GM18520 (cell line): Measurements from ENCODE around the gene TMEM192.
"Not testable (repeated sequence)": the region's sequence is repeated elsewhere in the genome, so short reads cannot be mapped to it uniquely, and the experiment has no call there.

ENCODE experiments used
- ATAC-seq: cut with Tn5 transposase; IDR thresholded peaks from one replicate; pipeline ENCODE4 v1.9.1; 2021; ENCODE audit not compliant: unreplicated experiment

The TMEM192 gene

DNA sequence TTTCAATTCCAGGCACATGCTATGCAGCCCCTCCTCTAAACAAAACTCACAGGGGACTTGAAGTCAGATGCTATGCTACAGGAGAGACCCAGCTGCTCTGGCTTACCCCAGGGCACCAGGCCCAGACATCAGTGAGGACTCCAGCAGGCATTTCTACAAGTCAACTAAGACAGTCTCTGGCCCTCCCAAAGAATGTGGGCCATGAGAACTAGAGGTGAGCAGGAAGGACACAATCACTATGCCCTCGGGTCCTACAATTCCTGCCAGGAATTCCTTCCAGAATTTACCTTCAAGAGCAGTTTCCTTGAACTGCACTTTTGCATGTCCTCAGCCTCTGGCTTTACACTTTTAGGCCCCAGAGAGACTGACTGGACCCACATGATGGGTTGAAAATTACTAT, 17.4 kb downstream of the TMEM192 start:
- ATAC-seq = no peak

DNA sequence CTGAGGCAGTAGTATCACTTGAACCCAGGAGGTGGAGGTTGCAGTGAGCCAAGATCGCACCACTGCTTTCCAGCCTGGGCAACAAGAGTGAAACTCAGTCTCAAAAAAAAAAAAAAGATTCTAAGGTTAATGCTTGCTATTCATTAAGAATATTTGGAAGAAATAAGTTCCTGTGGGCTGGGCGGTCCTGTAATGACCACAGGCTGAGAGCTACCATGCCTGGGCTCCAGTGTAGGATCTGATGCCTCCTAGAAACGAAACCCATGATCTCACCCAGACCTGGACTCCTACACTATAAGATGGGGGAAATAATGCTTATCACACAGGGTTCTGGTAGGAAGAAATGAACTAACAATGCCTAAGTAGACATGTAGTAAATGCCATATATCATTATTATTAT, 17.8 kb downstream of the TMEM192 start:
- ATAC-seq = no peak

DNA sequence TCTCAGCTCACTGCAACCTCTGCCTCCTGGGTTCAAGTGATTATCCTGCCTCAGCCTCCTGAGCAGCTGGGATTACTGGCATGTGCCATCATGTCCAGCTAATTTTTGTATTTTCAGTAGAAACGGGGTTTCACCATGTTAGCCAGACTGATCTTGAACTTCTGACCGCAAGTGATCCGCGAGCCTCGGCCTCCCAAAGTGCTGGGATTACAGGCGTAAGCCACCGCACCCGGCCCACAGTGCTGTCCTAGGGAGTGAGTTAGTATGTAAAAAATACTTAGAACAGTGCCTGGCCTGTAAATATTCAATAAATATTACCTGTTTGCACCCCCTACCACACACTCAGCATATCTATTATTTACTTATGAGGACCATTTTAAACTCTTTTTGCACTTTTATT, 20.5 kb downstream of the TMEM192 start:
- not testable (repeated sequence) for ATAC-seq

DNA sequence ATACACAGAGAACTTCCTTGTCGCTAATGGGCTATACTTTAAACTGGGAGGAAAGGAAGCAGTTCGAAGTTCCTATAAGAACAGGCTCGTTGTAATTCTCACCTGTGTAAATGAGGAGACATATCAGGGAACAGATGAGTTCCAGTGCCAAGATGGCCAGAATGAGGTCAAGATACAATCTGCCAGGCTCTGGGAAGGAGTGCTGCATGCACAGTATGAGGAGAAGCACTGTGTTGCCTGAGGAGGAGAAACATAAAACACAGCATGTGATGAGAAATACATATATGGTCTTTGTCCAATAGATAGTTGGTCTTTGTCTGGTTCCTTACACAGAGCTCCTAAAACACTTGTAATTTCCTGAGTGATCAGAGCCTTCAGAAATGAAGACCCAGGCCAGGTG, 24.3 kb downstream of the TMEM192 start:
- ATAC-seq = no peak

DNA sequence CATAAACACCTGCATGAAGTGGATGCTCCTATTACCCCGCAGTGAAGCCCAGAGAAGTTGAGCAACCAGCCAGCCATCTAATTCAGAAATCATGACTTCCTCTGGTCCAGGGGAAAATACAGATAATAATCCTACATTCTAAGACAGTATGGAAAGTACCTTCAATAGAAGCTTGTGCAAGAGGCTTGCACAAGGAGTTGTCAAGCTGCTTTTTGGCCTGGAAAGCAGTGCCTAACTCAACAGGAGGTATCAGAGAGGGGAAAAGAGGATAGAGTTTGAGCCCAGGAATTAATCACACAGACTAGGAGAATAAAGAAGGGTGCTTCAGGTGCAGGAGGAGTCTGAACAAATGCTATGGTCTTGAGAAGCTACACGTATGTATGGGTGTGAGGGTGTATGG, 26.7 kb downstream of the TMEM192 start:
- ATAC-seq = no peak

DNA sequence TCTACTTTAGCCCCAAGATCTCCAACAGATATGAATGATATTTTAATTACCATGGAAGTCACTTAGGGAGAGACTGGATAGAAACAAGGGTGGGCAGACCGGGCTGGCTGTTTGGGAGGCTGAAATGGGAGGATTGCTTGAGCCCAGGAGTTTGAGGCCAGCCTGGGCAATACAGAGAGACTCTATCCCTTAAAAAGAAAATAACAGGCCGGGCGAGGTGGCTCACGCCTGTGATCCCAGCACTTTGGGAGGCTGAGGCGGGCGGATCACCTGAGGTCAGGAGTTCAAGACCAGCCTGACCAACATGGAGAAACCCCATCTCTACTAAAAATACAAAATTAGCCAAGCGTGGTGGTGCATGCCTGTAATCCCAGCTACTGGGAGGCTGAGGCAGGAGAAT, 27.9 kb downstream of the TMEM192 start:
- not testable (repeated sequence) for ATAC-seq

DNA sequence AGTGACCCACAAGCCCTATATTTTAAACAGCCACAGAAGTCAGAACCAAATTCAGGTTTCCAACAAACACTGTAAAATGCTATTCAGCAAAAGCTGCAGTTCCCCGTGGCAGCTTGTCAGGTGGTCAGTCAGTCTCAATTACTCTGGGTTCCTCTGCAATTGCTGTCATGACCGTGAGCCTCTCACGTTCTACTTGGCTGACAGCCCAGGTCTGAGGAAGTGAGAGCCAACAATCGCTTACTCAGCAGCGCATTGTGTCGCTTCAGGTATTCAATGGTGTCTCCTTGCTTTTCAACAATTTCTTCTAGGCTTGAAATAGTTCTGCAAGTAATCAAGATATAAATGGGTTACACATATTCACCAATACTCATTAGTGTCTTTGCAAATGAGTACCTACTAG, 33.2 kb downstream of the TMEM192 start:
- ATAC-seq = no peak

DNA sequence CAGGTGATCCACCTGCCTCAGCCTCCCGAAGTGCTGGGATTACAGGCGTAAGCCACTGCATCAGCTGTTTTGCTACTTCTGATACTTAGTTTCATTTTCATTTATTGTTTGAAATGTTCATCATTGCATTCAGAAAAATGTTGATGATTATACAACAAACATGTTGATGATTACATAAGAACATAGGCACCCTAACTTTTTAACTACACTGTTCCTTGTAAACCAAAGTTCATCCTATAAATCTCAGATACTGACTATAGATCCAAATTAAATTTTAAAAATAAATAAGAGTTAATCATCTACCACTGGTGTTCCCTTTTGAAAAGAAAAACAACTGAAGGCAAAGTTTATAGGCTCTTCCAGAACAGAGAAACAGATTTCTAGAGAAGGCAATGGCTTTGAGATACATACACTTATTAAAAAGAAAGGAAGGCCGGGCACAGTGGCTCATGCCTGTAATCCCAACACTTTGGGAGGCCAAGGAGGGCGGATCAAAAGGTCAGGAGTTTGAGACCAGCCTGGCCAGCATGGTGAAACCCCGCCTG, 35.6 kb downstream of the TMEM192 start:
- no peak for ATAC-seq

DNA sequence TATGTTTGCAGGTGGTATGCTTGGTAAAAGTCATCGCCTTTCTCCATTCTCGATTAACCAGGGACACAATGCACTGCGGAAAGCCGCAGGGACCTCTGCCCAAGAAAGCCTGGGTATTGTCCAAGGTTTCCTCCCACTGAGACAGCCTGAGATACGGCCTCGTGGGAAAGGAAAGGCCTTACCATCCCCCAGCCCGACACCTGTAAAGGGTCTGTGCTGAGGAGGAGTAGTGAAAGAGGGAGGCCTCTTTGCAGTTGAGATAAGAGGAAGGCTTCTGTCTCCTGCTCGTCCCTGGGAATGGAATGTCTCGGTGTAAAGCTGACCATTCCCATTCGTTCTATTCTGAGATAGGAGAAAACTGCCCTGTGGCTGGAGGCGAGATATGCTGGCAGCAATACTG, 39.3 kb downstream of the TMEM192 start:
- not testable (repeated sequence) for ATAC-seq

DNA sequence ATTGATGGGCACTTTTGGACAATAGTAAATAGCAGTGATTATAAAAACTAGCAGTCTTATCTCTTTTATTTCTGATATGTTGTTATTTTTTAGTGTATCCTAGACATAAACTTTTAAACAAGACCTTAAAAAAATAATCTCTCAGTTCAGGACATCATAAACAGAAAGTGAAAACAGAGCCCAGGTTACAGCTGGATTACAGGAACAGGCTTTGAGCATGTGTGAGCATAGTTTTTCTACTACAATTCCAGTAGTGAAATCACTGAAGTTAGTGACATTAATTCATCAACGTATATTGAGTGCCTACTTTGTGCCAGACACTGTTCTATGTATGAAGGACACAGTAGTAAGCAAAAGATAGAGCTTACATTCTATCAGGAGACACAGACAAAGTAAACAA, 42.1 kb downstream of the TMEM192 start:
- no peak for ATAC-seq

DNA sequence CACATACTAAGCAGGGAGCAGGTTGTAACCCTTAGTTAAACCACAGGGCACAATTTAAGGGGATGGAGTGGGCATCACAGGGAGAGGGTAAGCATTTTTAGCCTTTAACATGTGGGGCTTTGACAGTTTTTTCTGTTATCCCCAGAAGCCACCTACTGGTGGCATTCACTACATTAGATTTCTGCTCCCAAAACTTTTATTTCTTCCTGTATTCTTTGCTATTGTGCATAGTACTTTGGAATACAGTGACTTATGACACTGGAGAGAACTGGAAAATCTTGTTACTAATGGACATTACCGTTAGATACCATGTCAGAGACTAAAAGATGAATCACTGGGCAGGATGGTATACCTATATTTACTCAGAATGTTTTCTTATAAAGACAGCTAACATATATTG, 51.7 kb downstream of the TMEM192 start:
- ATAC-seq = no peak

DNA sequence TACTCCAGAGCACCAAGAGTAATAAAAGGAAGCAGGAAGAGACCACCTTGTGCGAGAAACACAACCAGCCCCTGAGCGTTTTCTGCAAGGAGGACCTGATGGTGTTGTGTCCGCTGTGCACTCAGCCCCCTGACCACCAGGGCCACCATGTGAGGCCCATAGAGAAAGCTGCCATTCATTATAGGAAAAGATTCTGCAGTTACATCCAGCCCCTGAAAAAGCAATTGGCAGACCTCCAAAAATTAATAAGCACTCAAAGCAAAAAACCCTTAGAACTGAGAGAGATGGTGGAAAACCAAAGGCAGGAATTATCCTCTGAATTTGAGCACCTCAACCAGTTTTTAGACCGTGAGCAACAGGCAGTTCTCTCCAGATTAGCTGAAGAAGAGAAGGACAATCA, 53.3 kb downstream of the TMEM192 start:
- ATAC-seq = no peak

DNA sequence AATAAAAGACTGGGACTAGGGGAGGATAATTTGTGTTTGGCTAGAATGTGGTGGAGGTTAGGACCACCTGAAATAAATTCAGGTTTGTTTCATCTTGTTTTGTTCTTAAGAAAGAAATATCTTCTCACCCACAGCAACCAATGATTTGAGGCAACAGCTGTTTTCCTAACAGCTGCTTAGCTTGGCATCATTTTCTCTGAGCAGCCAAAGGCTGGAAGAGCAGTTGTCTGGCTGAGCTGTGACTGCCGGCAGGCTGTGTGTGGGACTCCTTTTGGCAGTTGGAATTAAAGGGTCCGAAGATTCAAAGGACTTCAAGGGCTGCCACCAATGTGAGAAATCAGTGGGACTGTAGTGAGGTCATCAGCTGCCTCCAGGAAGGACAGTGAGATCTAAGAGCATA, 54.0 kb downstream of the TMEM192 start:
- no peak for ATAC-seq

DNA sequence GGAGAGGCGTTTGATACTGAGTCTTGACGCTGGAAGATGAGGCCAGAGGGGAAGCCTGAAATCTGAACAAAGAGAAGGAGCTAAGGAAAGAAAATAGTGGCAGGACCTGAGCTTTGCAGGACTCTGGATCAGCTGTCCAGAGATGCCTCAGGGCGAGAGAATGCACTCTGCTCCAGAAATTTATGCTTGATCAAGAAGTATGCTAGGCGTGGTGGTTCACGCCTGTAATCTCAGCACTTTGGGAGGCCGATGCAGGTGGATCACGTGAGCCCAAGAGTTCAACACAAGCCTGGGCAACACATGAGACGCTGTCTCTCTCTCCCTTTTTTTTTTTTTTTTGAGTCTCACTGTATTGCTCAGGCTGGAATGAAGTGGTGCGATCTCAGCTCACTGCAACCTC, 57.1 kb downstream of the TMEM192 start:
- no peak for ATAC-seq

DNA sequence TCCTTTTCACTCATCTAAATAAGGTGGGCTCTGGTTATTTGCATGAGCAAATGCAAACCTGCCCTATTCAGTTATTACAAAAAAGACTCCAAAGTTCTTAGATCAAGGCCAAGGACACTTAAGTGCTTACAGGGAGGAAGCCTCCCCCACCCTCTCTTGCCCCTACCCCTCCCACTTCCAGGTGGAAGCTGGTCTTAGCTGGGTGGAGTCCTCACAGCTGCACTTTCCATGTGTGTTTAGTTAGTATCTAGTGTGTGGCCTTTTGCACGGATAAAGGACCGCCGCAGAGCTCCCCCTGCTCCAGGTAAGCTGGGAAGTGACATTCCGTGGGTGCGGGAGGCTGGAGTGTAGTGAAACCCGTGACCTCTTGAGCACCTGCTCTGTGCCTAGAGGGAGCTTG, 59.0 kb downstream of the TMEM192 start, which contains the start of gene TRIM75:
Gene TRIM75, plus strand, starts transcription at position 222 of the 400 bp plus-strand sequence. CDS start 5,282 bp downstream, outside the sequence.
- no peak for ATAC-seq

DNA sequence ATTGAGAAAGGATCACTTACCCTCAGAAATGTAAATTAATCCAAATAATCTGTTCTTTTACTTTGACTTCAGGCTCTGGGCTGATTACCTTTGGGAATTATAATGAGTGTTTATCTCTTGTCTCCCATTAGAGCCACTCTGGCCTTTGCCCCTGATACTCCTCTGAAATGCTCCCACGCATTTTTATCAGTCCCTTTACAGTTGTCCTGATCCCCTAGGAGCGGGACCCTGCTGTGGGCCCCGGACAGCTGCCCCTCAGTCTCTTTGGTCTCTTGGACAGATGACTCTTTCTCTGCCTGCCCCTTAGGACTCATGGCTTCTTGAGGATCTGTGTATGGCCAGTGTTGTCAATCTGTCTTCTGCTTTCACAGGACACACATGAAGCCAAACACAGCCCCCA, 60.0 kb downstream of the TMEM192 start:
- no peak for ATAC-seq

DNA sequence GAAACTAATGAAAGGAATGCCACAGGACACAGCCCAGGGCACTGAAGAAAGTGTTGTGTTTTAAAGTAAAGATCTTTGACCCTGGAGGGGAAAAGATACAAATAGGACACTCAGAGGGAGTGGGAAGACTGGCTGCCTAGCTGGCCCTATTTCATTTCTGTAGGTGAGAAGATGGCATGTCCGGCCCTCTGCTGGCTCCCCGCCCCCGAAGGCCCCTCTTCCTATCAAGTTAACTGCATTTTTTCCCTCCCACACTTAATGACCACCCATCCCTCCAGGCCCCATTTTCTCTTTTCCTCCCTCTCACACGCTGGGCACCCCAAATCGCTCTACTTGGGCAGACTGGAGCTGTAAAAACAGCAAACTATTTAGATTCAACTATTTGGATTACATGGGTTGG, 64.5 kb downstream of the TMEM192 start:
- ATAC-seq = no peak

DNA sequence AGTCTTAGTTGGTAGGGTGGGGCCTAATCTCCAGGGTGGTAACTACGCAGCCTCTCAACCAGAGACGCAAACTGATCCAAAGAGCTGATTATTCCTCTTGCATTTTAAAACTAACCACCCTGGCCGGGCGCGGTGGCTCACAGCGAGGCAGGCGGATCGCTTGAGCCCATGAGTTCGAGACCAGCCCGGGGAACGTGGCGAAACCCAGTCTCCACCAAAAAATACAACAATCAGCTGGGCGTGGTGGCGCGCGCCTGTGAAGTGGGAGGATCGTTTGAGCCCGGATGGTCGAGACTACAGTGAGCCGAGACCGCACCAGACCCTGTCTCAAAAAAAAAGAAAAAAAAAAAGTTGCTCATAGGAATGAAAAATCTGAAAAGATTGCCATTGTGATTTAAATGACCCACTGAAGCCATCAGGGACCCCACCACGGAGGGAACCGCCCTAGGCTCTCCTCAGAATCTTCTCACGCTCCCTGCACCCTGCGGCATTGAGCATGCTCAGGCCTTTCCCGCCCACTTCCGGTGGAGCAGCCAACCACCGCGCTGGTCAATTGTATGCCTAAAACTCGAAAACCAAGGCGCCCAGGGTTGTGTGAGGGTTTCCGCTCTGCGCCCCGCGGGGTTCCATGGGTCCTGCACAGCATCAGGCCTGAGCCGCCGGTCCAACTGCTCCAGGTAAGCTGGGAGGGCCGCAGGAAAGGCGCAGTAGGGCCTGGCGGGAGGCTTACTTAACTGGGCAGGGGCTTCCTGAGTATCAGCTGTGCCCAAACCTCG, 81.0 kb downstream of the TMEM192 start, which contains the start of gene TRIM60:
Gene TRIM60, plus strand, starts transcription at position 564 of the 776 bp plus-strand sequence. CDS start 8,074 bp downstream, outside the sequence.
- ATAC-seq = no peak

DNA sequence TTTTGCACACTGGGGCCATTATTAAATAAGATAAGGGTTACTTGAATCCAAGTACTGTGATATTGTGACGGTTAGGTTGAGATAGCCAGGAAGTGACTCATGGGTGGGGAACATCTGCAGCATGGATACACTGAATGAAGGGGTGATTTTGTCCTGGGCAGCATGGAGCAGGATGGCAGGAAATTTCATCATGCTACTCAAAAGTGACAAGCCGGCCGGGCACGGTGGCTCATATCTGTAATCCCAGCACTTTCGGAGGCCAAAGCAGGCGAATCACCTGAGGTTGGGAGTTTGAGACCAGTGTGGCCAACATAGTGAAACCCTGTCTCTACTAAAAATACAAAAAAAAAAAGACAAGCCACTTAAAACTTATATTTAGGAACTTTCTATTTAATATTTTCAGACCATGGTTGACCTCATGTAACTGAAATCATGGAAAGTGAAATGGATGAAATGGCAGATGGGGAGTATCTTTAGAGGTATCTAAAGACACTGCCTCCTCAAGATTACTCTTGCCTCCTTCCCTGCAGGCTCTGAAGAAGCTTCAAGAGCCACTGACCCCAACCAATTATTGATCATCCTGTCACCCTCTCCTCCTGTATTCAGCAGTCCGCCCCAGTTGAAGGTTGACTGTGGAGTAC, 84.8 kb downstream of the TMEM192 start:
- no peak for ATAC-seq

DNA sequence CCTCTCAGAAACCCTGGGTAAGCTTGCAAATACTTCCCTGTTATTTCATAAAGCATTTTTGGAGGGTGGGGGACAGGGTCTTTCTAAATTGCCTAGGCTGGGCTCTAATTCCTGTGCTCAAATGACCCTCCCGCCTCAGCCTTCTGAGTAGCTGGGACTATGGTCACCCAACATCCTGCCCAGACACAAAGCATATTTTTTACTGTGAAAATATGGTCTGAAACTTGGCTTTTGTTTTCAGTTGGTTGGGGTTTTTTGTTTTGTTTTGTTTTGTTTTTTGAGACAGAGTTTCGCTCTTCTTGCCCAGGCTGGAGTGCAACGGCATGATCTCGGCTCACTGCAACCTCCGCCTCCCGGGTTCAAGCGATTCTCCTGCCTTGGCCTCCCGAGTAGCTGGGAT, 86.9 kb downstream of the TMEM192 start:
- ATAC-seq = not testable (repeated sequence)
